Measurements from ENCODE around the gene PITX3.

- TF ChIP-seq ZNF687 (IDR thresholded peaks at IDR 0.05) (no peak), CUX1 (IDR thresholded peaks at IDR 0.05; ENCODE audit: insufficient replicate concordance, low read depth, low read length) (no peak), TAF1 (IDR thresholded peaks at IDR 0.05; ENCODE audit: borderline replicate concordance, low read depth, low read length) (no peak), POLR2A (IDR thresholded peaks at IDR 0.05; ENCODE audit: low read depth, low read length) (no peak), POLR2AphosphoS5 (IDR thresholded peaks at IDR 0.05; ENCODE audit: low read length) (no peak), HDAC2 (IDR thresholded peaks at IDR 0.05) (no peak), CTCF (IDR thresholded peaks at IDR 0.05 in 2 of 3, conservative IDR thresholded peaks at IDR 0.05 in 1 of 3; ENCODE audit: control insufficient read depth in 2 of 3, extremely low read depth in 1 of 3, insufficient read depth in 1 of 3, low read depth in 3 of 3, low read length in 3 of 3) (no peak), POU2F2 (IDR thresholded peaks at IDR 0.05; ENCODE audit: borderline replicate concordance, low read depth, low read length) (no peak), EZH2 (IDR thresholded peaks at IDR 0.05; ENCODE audit: borderline replicate concordance, control insufficient read depth, low read depth, low read length) (no peak)
Measured at GRCh38 chr10:102267748-102268147, 26.4 kb upstream of the PITX3 start.

Measured in GM12878 (cell line).